NCI-H526 treated with DMSO at 0.1 percent for 48 hours (cell line): ENCODE data around the gene LRFN3.
"Not testable (repeated sequence)": the region's sequence is repeated elsewhere in the genome, so short reads cannot be mapped to it uniquely, and the experiment has no call there.

Experiments used
- DNase-seq: peaks from one replicate; lab custom pipeline; 2025; lab: John Stamatoyannopoulos, UW

LRFN3 gene

GRCh38 chr19:35935911-35936737, at the start of gene LRFN3:
TSS of gene LRFN3 (plus strand) at chr19:35936374. CDS start at chr19:35939426, 3,052 bp downstream.
- DNase-seq: peak; percentile 87

- no peak for DNase-seq
Observed at GRCh38 chr19:35887197-35887596, 49.0 kb upstream of the LRFN3 start.

- DNase-seq: no peak
Observed at GRCh38 chr19:35888398-35888797, 47.8 kb upstream of the LRFN3 start.

- DNase-seq: no peak
Observed at GRCh38 chr19:35889370-35890112, 46.6 kb upstream of the LRFN3 start.

GRCh38 chr19:35890113-35890650, 46.0 kb upstream of the LRFN3 start:
- DNase-seq: no peak

- DNase-seq: not testable (repeated sequence)
Observed at GRCh38 chr19:35891819-35892218, 44.4 kb upstream of the LRFN3 start.

GRCh38 chr19:35894342-35894741, 41.8 kb upstream of the LRFN3 start:
- DNase-seq: no peak

- no peak for DNase-seq
Observed at GRCh38 chr19:35895911-35896642, 40.1 kb upstream of the LRFN3 start.

GRCh38 chr19:35896643-35897040, 39.5 kb upstream of the LRFN3 start:
- no peak for DNase-seq

- DNase-seq: no peak
Observed at GRCh38 chr19:35897706-35898451, 38.3 kb upstream of the LRFN3 start.

GRCh38 chr19:35898499-35898809, 37.7 kb upstream of the LRFN3 start:
- DNase-seq: no peak

GRCh38 chr19:35899547-35900214, 36.5 kb upstream of the LRFN3 start:
- peak; percentile 77 for DNase-seq

- no peak for DNase-seq
Observed at GRCh38 chr19:35901055-35901644, 35.0 kb upstream of the LRFN3 start.

- no peak for DNase-seq
Observed at GRCh38 chr19:35901854-35902661, 34.1 kb upstream of the LRFN3 start, which contains the start of gene HCST. TSS of gene HCST (plus strand) at chr19:35902529. CDS start at chr19:35902594, 65 bp downstream.

GRCh38 chr19:35902870-35903475, 33.2 kb upstream of the LRFN3 start:
- DNase-seq: no peak

- DNase-seq: peak; percentile 36
Observed at GRCh38 chr19:35903550-35904179, 32.5 kb upstream of the LRFN3 start.

- DNase-seq: no peak
Observed at GRCh38 chr19:35904311-35905068, 31.7 kb upstream of the LRFN3 start.

- DNase-seq: no peak
Observed at GRCh38 chr19:35905178-35905727, 30.9 kb upstream of the LRFN3 start.
